Hepatocyte (in vitro differentiated cells): Measurements from ENCODE around the gene MCM6. TPM values are rescaled to one million over a fixed set of nuclear protein-coding genes. Genes with fewer than 3 reads are reported as not detected.
A peak's percentile ranks its signal among the peaks of the same experiment; 100 is the strongest.

Experiments
- DNase-seq: peaks from one replicate; pipeline ENCODE4 v3.0.0-alpha.2; 2016; ENCODE audit warnings: low spot score
- H2AFZ ChIP-seq: fragments of 200-600 bp; sonication (generic); 2 replicates; pipeline ENCODE4 v1.6.0; 2016; ENCODE audit warnings: antibody characterized with exemption, mild to moderate bottlenecking
- H3K27ac ChIP-seq: fragments of 200-600 bp; sonication (generic); 2 replicates; pipeline ENCODE4 v1.5.1; 2016; ENCODE audit warnings: mild to moderate bottlenecking
- H3K27me3 ChIP-seq: fragments of 200-600 bp; sonication (generic); 2 replicates; pipeline ENCODE4 v1.6.1; 2016
- H3K36me3 ChIP-seq: fragments of 200-600 bp; sonication (generic); replicated peaks from 2 replicates; pipeline ENCODE4 v1.5.1; 2016; ENCODE audit warnings: low read depth; ENCODE audit not compliant: insufficient read depth
- H3K4me1 ChIP-seq: fragments of 200-600 bp; sonication (generic); 2 replicates; pipeline ENCODE4 v1.5.1; 2016; ENCODE audit warnings: mild to moderate bottlenecking, moderate library complexity; ENCODE audit not compliant: insufficient read depth
- H3K4me2 ChIP-seq: fragments of 200-600 bp; sonication (generic); 2 replicates; pipeline ENCODE4 v1.6.0; 2016
- H3K4me3 ChIP-seq: fragments of 200-600 bp; sonication (generic); 2 replicates; pipeline ENCODE4 v1.5.1; 2016; ENCODE audit warnings: mild to moderate bottlenecking
- H3K79me2 ChIP-seq: fragments of 200-600 bp; sonication (generic); 2 replicates; pipeline ENCODE4 v1.6.0; 2017; ENCODE audit warnings: mild to moderate bottlenecking
- H3K9me2 ChIP-seq: fragments of 200-600 bp; sonication (generic); replicated peaks from 2 replicates; pipeline ENCODE4 v1.6.0; 2017; ENCODE audit warnings: mild to moderate bottlenecking; ENCODE audit not compliant: insufficient read depth
- H3K9me3 ChIP-seq: fragments of 200-600 bp; sonication (generic); 2 replicates; pipeline ENCODE4 v1.5.1; 2016; ENCODE audit warnings: low read depth, mild to moderate bottlenecking
- H4K20me1 ChIP-seq: fragments of 200-600 bp; sonication (generic); 2 replicates; pipeline ENCODE4 v1.6.0; 2016; ENCODE audit warnings: mild to moderate bottlenecking; ENCODE audit not compliant: insufficient read depth, poor library complexity, severe bottlenecking
- EZH2 ChIP-seq: fragments of 200-600 bp; sonication (generic); IDR thresholded peaks from 2 replicates; pipeline ENCODE4 v1.6.1; 2016; ENCODE audit warnings: antibody characterized with exemption, mild to moderate bottlenecking, borderline replicate concordance
- EZH2phosphoT487 ChIP-seq: fragments of 200-600 bp; sonication (generic); IDR thresholded peaks from one replicate; pipeline ENCODE4 v1.6.1; 2018; ENCODE audit warnings: antibody characterized with exemption, mild to moderate bottlenecking, low read depth, moderate library complexity; ENCODE audit not compliant: unreplicated experiment, severe bottlenecking
- whole genome bisulfite sequencing: methylation state at CpG from one replicate; pipeline ENCODE4 v1.1.6; 2016; ENCODE audit warnings: low lambda C conversion rate; ENCODE audit errors: missing lambda C conversion rate; 5-methylcytosine and 5-hydroxymethylcytosine counted together
- polyA plus RNA-seq: library from polyadenylated mRNA; unstranded; fragments of >200 nt; fragmentation: Nextera tagmentation; extraction: Ambion mirVana; gene quantifications from 2 replicates; pipeline ENCODE4 v1.2.1, GENCODE V29; 2016
- total RNA-seq: library from RNA; depleted of rRNA; stranded (reverse); fragments of >200 nt; gene quantifications from 2 replicates; pipeline ENCODE4 v1.2.3, GENCODE V29; 2014
- TF ChIP-seq, protein P1 (sequence below): fragments of 200-600 bp; sonication (generic); IDR thresholded peaks from 2 replicates; pipeline ENCODE4 v1.5.1; 2016; ENCODE audit warnings: antibody characterized with exemption, mild to moderate bottlenecking; ENCODE audit not compliant: poor library complexity

Gene MCM6
- total and polyA plus RNA-seq, 2 experiments from 2014 or later = 8.3 to 17.9 TPM

- Histone ChIP-seq H2AFZ (no peak overlapping the region), H4K20me1 (no peaks in the 10 kb centered on the region), H3K9me2 (no peaks in the 10 kb centered on the region), H3K36me3 (no peaks in the 10 kb centered on the region), H3K79me2 (no peaks in the 10 kb centered on the region), H3K27ac (no peak overlapping the region), H3K4me2 (no peak overlapping the region), H3K4me3 (no peak overlapping the region), H3K9me3 (no peaks in the 10 kb centered on the region), H3K27me3 (no peaks in the 10 kb centered on the region), H3K4me1 (no peaks in the 10 kb centered on the region)
- 78% methylated on average over 8 of the region's 8 CpGs for WGBS
- TF ChIP-seq, protein P1, sequence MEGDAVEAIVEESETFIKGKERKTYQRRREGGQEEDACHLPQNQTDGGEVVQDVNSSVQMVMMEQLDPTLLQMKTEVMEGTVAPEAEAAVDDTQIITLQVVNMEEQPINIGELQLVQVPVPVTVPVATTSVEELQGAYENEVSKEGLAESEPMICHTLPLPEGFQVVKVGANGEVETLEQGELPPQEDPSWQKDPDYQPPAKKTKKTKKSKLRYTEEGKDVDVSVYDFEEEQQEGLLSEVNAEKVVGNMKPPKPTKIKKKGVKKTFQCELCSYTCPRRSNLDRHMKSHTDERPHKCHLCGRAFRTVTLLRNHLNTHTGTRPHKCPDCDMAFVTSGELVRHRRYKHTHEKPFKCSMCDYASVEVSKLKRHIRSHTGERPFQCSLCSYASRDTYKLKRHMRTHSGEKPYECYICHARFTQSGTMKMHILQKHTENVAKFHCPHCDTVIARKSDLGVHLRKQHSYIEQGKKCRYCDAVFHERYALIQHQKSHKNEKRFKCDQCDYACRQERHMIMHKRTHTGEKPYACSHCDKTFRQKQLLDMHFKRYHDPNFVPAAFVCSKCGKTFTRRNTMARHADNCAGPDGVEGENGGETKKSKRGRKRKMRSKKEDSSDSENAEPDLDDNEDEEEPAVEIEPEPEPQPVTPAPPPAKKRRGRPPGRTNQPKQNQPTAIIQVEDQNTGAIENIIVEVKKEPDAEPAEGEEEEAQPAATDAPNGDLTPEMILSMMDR = peak; percentile 21
- no peak for TF ChIP-seq EZH2
- no peak for DNase-seq
Measured at GRCh38 chr2:135818937-135819610, 57.2 kb downstream of the MCM6 start.

DNA sequence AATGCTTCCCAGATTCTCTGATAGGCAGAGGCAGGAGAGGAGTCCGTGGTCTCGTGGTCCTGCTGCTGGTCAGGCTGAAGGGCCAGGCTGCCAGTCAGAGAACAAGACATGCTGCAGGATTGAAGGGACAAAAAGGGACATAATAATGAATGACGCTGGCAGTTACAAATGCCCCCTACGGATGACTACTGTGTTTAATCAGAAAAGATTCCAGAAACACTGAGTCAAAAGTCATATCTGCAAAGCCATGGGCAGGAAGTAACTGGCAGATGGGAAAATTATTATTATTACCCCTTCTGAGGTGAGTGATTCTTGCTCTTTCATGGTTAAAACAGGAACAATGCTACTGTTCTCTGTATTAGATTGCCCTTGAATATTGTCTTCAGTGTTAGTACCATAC, 58.3 kb downstream of the MCM6 start:
- H3K4me2 ChIP-seq = no peak overlapping the region
- no peak for TF ChIP-seq EZH2
- no peak for TF ChIP-seq EZH2phosphoT487
- TF ChIP-seq, protein P1 = no peak
- H4K20me1 ChIP-seq = no peaks in the 10 kb centered on the region
- H3K4me3 ChIP-seq = no peak overlapping the region
- H3K9me3 ChIP-seq = no peaks in the 10 kb centered on the region
- no peaks in the 10 kb centered on the region for H3K79me2 ChIP-seq
- no peaks in the 10 kb centered on the region for H3K9me2 ChIP-seq
- no peaks in the 10 kb centered on the region for H3K4me1 ChIP-seq
- WGBS = 80% methylated on average over 4 of the region's 4 CpGs
- no peak overlapping the region for H3K27ac ChIP-seq
- no peak overlapping the region for H2AFZ ChIP-seq
- H3K36me3 ChIP-seq = no peaks in the 10 kb centered on the region
- no peaks in the 10 kb centered on the region for H3K27me3 ChIP-seq
- DNase-seq = no peak

DNA sequence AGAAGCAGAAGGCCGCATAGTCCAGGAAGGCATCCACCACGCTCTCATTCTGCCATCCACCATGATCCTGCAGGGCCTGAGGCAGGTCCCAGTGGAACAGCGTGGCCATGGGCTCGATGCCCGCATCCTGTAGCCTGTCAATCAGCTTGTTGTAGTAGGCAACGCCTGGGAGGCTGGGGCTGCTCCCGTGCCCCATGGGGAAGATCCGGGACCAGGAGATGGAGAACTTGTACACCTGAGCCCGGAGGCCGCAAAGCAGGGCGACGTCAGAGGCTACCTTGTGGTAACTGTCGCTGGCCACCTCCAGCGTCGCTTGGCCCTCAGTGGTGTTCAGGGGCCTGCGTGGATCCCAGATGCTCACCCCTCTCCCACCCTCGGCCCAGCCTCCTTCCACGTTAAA, 58.8 kb downstream of the MCM6 start:
- H2AFZ ChIP-seq = no peak overlapping the region
- WGBS = 89% methylated on average over 18 of the region's 18 CpGs
- DNase-seq = no peak
- TF ChIP-seq EZH2 (no peak), EZH2phosphoT487 (no peak)
- TF ChIP-seq, protein P1 = no peak
- no peak overlapping the region for H3K27ac ChIP-seq
- no peaks in the 10 kb centered on the region for H3K36me3 ChIP-seq
- no peak overlapping the region for H3K4me3 ChIP-seq
- H3K27me3 ChIP-seq = no peaks in the 10 kb centered on the region
- no peaks in the 10 kb centered on the region for H3K9me2 ChIP-seq
- H3K4me2 ChIP-seq = no peak overlapping the region
- no peaks in the 10 kb centered on the region for H3K9me3 ChIP-seq
- no peaks in the 10 kb centered on the region for H4K20me1 ChIP-seq
- H3K79me2 ChIP-seq = no peaks in the 10 kb centered on the region
- no peaks in the 10 kb centered on the region for H3K4me1 ChIP-seq
